Endothelial cell of coronary artery (primary cell): ENCODE measurements around the gene RPRML. TPM values are rescaled to one million over a fixed set of nuclear protein-coding genes. Genes with fewer than 3 reads are reported as not detected.

Source experiments
- total RNA-seq: library from RNA; depleted of rRNA; stranded (reverse); fragments of >200 nt; gene quantifications from 2 replicates; pipeline ENCODE4 v1.2.3, GENCODE V29; 2014

Gene RPRML
- total RNA-seq, result 0.09 TPM in 1 of 2 replicates, not detected in the other

GRCh38 chr17:46979147-46979863, at the start of gene RPRML:
Gene RPRML, minus strand, starts transcription at chr17:46979253. Its CDS starts 246 bp downstream, at chr17:46979007.

Other genes with a start within 250 kb of the RPRML start
- gene WNT3, start 160.6 kb downstream of the RPRML start, total RNA-seq, result 1.4 and 1.6 TPM in 2 replicates
- not detected in 2 replicates for gene WNT9B, start 127.7 kb downstream of the RPRML start, total RNA-seq
- 51.2 and 60.4 TPM in 2 replicates for gene GOSR2, start 56.1 kb downstream of the RPRML start, total RNA-seq
- 107 and 152 TPM in 2 replicates for gene CDC27, start 210.0 kb upstream of the RPRML start, total RNA-seq
- 0.99 TPM in 1 of 2 replicates, not detected in the other for gene MYL4, start 230.1 kb upstream of the RPRML start, total RNA-seq